Measurements from ENCODE around the gene NPFFR1.
A peak's percentile ranks its signal among the peaks of the same experiment; 100 is the strongest.

NPFFR1 gene, protein sequence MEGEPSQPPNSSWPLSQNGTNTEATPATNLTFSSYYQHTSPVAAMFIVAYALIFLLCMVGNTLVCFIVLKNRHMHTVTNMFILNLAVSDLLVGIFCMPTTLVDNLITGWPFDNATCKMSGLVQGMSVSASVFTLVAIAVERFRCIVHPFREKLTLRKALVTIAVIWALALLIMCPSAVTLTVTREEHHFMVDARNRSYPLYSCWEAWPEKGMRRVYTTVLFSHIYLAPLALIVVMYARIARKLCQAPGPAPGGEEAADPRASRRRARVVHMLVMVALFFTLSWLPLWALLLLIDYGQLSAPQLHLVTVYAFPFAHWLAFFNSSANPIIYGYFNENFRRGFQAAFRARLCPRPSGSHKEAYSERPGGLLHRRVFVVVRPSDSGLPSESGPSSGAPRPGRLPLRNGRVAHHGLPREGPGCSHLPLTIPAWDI

GRCh38 chr10:70283445-70284399 is at the start of gene NPFFR1:
Gene NPFFR1 (minus strand): TSS chr10:70284004. CDS start chr10:70283676, 328 bp downstream.
- DNase-seq: no peak

- no peak for DNase-seq
Measured at GRCh38 chr10:70333268-70333667, 49.5 kb upstream of the NPFFR1 start.

- peak; percentile 61 for DNase-seq
Measured at GRCh38 chr10:70331486-70332268, 47.9 kb upstream of the NPFFR1 start.

- no peak for DNase-seq
Measured at GRCh38 chr10:70331160-70331485, 47.3 kb upstream of the NPFFR1 start.

DNA sequence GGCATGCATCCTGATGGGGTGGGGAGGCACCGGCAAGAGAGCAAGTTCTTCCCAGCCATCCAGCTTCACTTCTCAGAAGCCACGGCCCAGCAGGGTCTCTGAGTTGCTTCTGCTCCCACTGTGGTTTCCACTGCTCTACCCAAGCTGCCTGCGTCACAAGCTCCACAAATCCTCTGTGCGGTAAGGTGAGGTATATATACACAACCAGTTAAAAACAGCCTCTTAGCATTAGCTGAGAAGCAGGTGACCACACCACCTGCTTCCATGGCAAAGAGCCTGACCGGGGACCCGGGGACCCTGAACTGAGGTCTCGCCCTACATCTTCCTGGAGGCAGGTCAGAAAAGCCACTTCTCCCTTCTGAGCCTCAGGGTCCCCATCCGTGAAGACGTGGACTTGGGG is 46.9 kb upstream of the NPFFR1 start:
- no peak for DNase-seq

DNA sequence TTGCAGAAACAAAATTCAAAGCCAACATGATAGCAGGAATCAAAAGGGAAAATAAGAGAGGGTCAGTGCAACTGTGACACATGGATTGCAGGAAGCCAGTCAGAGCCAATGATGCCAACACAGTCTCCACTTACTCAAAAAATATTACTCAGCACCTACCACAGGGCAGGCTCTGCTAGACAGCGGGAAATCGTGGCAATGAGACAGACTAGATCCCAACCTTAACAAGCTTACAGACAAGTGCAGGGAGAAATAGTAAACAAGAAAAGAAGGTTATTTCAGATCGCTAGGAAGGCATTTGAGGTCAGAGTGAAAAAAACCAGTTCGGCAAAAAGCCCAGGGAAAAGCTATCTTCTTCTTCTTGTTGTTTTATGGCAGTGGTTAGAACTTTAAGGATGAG is 45.2 kb upstream of the NPFFR1 start:
- no peak for DNase-seq

GRCh38 chr10:70328018-70328417 is 44.2 kb upstream of the NPFFR1 start:
- DNase-seq: no peak

DNA sequence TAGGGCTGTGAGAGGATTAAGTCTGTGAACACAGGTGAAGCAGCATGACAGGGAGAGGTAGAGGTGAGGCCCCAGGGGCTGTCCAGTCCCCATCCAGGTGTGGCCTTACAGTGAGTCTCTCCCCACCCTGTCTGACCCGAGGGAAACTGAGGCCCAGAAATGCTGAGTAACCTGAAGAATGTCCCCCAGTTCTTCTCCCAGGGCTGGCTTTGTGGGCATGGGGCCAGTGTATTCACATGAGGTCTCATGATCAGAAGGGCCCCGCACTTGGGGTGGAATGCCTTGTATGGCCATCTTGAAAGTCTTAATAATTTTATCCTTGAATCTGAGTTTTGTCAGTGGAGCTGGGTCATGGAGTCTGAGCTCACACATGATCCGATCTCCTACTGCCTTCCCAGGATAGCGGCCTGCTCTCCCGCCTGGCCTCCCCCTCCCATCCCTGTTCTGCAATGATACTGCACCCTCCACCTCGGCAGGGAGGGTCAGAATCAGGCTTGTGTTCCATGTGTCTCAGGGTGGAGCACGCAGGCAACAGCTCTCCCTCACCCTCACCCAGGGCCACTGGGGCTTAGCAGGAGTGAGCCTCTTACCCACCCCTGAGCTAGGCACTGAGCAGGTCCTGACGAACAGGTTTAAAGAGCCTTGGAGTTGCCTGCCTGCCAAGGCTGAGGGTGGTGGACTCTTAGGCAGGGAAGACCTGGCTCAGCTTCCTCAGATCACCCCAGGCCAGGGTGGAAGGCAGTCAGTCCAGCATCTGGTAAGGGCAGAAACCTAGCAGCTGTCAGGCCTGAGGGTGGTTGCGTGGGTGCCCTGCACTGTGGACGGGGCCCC is 41.4 kb upstream of the NPFFR1 start:
- DNase-seq: no peak

- DNase-seq: peak; percentile 84
Measured at GRCh38 chr10:70324339-70324861, 40.6 kb upstream of the NPFFR1 start.

DNA sequence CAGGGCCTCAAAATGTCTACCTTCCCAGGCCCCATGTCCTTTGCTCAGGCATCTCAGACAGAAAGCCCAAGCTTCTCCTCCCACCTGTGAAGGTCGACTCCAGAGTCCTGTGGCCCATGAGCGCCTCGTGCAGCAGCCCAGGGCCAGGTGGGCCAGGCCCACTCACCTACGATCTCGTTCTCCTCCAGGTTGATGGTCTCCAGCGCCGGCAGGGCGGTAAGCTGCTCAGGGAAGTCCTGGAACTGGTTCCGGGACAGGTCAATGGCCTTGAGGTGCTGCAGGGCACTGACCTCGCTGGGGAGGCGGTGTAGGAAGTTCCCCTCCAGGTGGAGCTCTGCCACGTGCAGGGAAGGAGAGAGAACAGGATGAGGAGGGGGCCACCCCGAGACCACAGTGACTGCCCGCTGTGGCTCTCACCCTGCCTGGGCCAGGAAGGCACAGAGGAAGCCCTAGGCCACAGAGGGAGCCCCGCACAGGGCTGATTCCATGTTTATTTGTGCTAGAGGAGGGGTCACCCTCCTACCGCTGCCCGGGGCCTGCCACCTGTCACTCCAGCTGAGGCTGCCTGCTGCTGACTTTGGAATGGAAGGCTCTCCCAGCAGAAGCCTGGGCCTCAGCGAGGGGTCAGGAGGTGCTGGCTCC is 40.0 kb upstream of the NPFFR1 start:
- peak; percentile 60 for DNase-seq

- DNase-seq: no peak
Measured at GRCh38 chr10:70323138-70323696, 39.4 kb upstream of the NPFFR1 start.

DNA sequence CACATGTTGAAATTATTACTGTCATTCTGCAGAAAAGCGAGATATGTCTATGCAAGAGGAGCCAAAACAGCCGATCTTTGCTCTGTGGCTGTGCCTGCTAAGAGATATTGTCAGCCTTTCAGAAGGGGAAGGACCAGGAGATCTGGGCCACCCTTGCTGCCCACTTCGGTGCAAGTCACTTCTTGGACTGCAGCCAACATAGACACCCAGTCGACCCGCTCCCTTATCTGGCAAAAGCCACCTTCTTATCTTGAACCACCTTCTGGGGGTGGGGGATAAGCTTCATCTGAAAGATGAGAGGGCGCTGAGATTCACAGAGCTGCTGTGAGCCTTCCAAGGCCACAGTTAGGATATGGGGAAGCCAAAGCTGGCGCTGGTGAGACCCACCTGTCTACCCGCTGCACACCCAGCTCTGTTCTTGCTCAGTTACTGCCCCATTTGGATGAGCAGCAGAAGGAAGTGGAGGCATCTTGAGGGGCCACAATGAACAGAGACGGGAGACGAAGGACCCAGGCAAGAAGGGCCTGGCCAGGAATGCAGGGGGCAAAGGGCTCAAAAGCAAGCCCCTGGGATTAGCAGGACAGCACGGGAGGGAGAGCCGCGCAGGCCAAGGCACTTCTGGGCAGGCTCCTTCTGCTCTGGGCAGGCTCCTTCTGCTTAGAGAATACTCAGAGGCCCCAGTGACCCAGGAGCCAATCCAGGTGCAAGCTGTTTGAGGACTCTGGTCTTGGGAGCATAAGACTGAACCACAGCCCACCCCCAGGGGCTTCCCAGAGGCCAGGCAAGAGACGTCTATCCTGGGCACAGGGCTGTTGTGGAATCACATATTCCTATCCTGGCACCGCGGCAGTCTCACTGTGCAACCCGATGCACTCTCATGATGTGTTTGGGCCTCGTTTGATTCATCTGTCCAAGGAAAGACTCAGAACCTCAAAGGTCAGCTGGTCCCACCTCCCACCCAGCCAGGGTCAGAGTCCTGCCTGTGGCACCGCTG is 38.4 kb upstream of the NPFFR1 start:
- DNase-seq: no peak

- DNase-seq: no peak
Measured at GRCh38 chr10:70321233-70321632, 37.4 kb upstream of the NPFFR1 start.

DNA sequence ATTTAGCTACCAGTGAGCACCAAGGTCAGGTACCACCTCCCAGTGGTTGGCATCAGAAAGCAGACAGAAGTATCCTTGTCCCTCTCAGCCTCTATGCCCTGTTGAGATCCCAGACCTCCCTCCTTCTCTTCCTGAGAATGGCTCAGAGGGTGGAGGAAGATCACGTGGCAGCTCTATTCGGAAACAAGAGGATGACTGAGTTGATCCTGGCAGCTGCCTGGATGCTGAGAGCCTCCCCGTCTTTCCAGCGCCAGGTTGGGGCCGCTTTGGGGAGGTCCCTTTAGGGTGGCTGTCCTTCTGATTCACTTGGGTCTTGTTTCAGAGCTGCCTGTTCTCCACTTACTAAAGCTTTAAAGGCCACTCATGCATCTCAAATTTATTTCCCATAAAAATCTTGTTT is 36.9 kb upstream of the NPFFR1 start:
- DNase-seq: no peak

GRCh38 chr10:70319824-70320223 is 36.0 kb upstream of the NPFFR1 start:
- DNase-seq: no peak

DNA sequence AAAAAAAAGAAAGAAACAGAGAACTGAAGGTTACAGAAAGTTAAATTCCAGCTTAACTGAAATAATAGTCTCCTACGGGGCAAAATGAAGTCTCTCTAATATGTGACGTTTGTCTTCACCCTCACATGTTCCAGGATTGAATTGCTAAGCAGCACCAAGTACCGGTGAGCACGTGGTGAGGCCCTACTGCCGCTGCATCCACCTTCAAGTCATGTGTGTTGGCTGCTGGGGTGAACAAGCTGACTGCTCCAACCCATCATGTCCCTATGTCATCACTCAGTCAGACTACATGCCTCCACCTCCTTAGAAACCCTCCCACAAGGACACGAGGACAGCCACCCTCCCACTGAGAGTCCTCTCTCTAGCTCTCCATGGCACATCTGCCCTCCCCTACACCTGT is 35.4 kb upstream of the NPFFR1 start:
- no peak for DNase-seq

DNA sequence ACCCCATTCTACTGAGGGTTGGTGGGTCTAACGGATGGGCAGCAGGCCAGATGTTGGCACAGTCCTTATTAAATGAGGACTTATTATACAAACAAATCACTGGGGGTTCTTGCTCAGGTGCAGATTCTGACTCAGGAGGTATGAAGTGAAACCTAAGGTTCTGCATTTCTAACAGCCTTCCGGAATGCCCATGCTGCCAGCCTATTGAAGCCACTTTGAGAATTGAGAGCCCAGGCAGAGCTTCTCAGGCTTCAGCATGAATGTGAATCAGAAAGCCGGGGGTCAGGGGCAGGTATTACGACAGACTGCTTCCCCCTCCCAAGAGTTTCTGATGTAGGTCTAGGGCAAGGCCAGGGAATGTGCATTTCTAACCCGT is 34.1 kb upstream of the NPFFR1 start:
- no peak for DNase-seq

- DNase-seq: no peak
Measured at GRCh38 chr10:70317272-70317942, 33.6 kb upstream of the NPFFR1 start.

- no peak for DNase-seq
Measured at GRCh38 chr10:70315815-70316214, 32.0 kb upstream of the NPFFR1 start.
